ENCODE results near the gene PDE4B. TPM values are rescaled to one million over a fixed set of nuclear protein-coding genes. Genes with fewer than 3 reads are reported as not detected.
"Not testable (repeated sequence)": the region's sequence is repeated elsewhere in the genome, so short reads cannot be mapped to it uniquely, and the experiment has no call there.

PDE4B gene
- total RNA-seq, 2 experiments from 2014 or later, result 42.2 to 71.2 TPM

- CTCF ChIA-PET, result no interaction called here
- no peak for ATAC-seq
- Mint-ChIP-seq H3K27ac (no peak overlapping the region), H3K9me3 (ENCODE audit: low read depth) (peaks cover 3% of the 10 kb centered on the region), H3K36me3 (peaks cover 9% of the 10 kb centered on the region), H3K4me3 (no peak overlapping the region), H3K27me3 (peaks cover 23% of the 10 kb centered on the region), H3K4me1 (peaks cover 7% of the 10 kb centered on the region)
- DNase-seq, result no peak
Measured at GRCh38 chr1:65872301-65872700, 79.6 kb downstream of the PDE4B start.

- H3K4me3 Mint-ChIP-seq; H3K9me3 Mint-ChIP-seq (ENCODE audit: low read depth); DNase-seq; H3K36me3 Mint-ChIP-seq; H3K27ac Mint-ChIP-seq; CTCF ChIA-PET; H3K4me1 Mint-ChIP-seq; ATAC-seq: not testable (repeated sequence)
- peaks cover 18% of the 10 kb centered on the region for H3K27me3 Mint-ChIP-seq
Measured at GRCh38 chr1:65878342-65878741, 85.6 kb downstream of the PDE4B start.

- H3K4me1 Mint-ChIP-seq, result no peaks in the 10 kb centered on the region
- DNase-seq (no peak), ATAC-seq (no peak)
- H3K27ac Mint-ChIP-seq, result no peak overlapping the region
- no peaks in the 10 kb centered on the region for H3K9me3 Mint-ChIP-seq (ENCODE audit: low read depth)
- CTCF ChIA-PET, result no interaction called here
- no peak overlapping the region for H3K4me3 Mint-ChIP-seq
- peaks cover 20% of the 10 kb centered on the region for H3K27me3 Mint-ChIP-seq
- no peaks in the 10 kb centered on the region for H3K36me3 Mint-ChIP-seq
Measured at GRCh38 chr1:65880611-65881010, 87.9 kb downstream of the PDE4B start.

GRCh38 chr1:65881067-65881594 lies 88.4 kb downstream of the PDE4B start:
- Mint-ChIP-seq H3K9me3 (ENCODE audit: low read depth) (no peaks in the 10 kb centered on the region), H3K27me3 (peaks cover 20% of the 10 kb centered on the region), H3K4me1 (no peaks in the 10 kb centered on the region)

GRCh38 chr1:65882076-65882475 lies 89.4 kb downstream of the PDE4B start:
- Mint-ChIP-seq H3K36me3 (no peaks in the 10 kb centered on the region), H3K9me3 (ENCODE audit: low read depth) (no peaks in the 10 kb centered on the region), H3K27ac (no peak overlapping the region), H3K4me3 (no peak overlapping the region), H3K27me3 (peaks cover 20% of the 10 kb centered on the region), H3K4me1 (no peaks in the 10 kb centered on the region)
- DNase-seq (no peak), ATAC-seq (no peak)
- CTCF ChIA-PET, result no interaction called here

More at GRCh38 chr1:65881067-65881594, 88.4 kb downstream of the PDE4B start:
- ATAC-seq (no peak), DNase-seq (no peak)
- H3K27ac Mint-ChIP-seq, result no peak overlapping the region
- H3K4me3 Mint-ChIP-seq, result no peak overlapping the region
- no peaks in the 10 kb centered on the region for H3K36me3 Mint-ChIP-seq
- CTCF ChIA-PET, result no interaction called here

GRCh38 chr1:65889441-65889840 lies 96.7 kb downstream of the PDE4B start:
- ATAC-seq (no peak), DNase-seq (no peak)
- no peaks in the 10 kb centered on the region for H3K36me3 Mint-ChIP-seq
- H3K9me3 Mint-ChIP-seq (ENCODE audit: low read depth), result no peaks in the 10 kb centered on the region
- no peak overlapping the region for H3K4me3 Mint-ChIP-seq
- CTCF ChIA-PET, result no interaction called here
- peaks cover 46% of the 10 kb centered on the region for H3K27me3 Mint-ChIP-seq
- H3K27ac Mint-ChIP-seq, result no peak overlapping the region
- no peaks in the 10 kb centered on the region for H3K4me1 Mint-ChIP-seq

- CTCF ChIA-PET, result no interaction called here
- H3K4me1 Mint-ChIP-seq, result no peaks in the 10 kb centered on the region
- H3K27me3 Mint-ChIP-seq, result peaks cover 51% of the 10 kb centered on the region
- DNase-seq (no peak), ATAC-seq (no peak)
- no peaks in the 10 kb centered on the region for H3K36me3 Mint-ChIP-seq
- no peaks in the 10 kb centered on the region for H3K9me3 Mint-ChIP-seq (ENCODE audit: low read depth)
- H3K27ac Mint-ChIP-seq, result no peak overlapping the region
- H3K4me3 Mint-ChIP-seq, result no peak overlapping the region
Measured at GRCh38 chr1:65890201-65890843, 97.6 kb downstream of the PDE4B start.

- DNase-seq (no peak), ATAC-seq (no peak)
- H3K4me1 Mint-ChIP-seq, result no peaks in the 10 kb centered on the region
- no peaks in the 10 kb centered on the region for H3K36me3 Mint-ChIP-seq
- CTCF ChIA-PET, result no interaction called here
- no peak overlapping the region for H3K27ac Mint-ChIP-seq
- no peaks in the 10 kb centered on the region for H3K9me3 Mint-ChIP-seq (ENCODE audit: low read depth)
- H3K4me3 Mint-ChIP-seq, result no peak overlapping the region
- H3K27me3 Mint-ChIP-seq, result peaks cover 52% of the 10 kb centered on the region
Measured at GRCh38 chr1:65894738-65895605, 102.3 kb downstream of the PDE4B start.

- no peaks in the 10 kb centered on the region for H3K4me1 Mint-ChIP-seq
- H3K27ac Mint-ChIP-seq, result no peak overlapping the region
- CTCF ChIA-PET, result no interaction called here
- H3K4me3 Mint-ChIP-seq, result no peak overlapping the region
- H3K36me3 Mint-ChIP-seq, result no peaks in the 10 kb centered on the region
- H3K27me3 Mint-ChIP-seq, result peaks cover 54% of the 10 kb centered on the region
- DNase-seq (no peak), ATAC-seq (no peak)
- no peaks in the 10 kb centered on the region for H3K9me3 Mint-ChIP-seq (ENCODE audit: low read depth)
Measured at GRCh38 chr1:65896721-65897120, 104.0 kb downstream of the PDE4B start.

- Mint-ChIP-seq H3K36me3 (no peaks in the 10 kb centered on the region), H3K27me3 (peaks cover 57% of the 10 kb centered on the region), H3K4me3 (no peak overlapping the region), H3K27ac (no peak overlapping the region), H3K4me1 (no peaks in the 10 kb centered on the region), H3K9me3 (ENCODE audit: low read depth) (no peaks in the 10 kb centered on the region)
- ATAC-seq (no peak), DNase-seq (no peak)
- CTCF ChIA-PET, result no interaction called here
Measured at GRCh38 chr1:65897485-65897884, 104.8 kb downstream of the PDE4B start.

GRCh38 chr1:65904681-65905083 lies 112.0 kb downstream of the PDE4B start:
- no peak overlapping the region for H3K4me3 Mint-ChIP-seq
- no peaks in the 10 kb centered on the region for H3K4me1 Mint-ChIP-seq
- CTCF ChIA-PET, result interaction anchor here (1.3 kb wide), 1 partner anchor 338 kb away, joined by 3 read pairs; no protein-coding TSS in a partner anchor
- DNase-seq, result no peak
- peaks cover 60% of the 10 kb centered on the region for H3K27me3 Mint-ChIP-seq
- no peak for ATAC-seq
- H3K36me3 Mint-ChIP-seq, result no peaks in the 10 kb centered on the region
- H3K27ac Mint-ChIP-seq, result no peak overlapping the region
- no peaks in the 10 kb centered on the region for H3K9me3 Mint-ChIP-seq (ENCODE audit: low read depth)

GRCh38 chr1:65910432-65910831 lies 117.7 kb downstream of the PDE4B start:
- Mint-ChIP-seq H3K9me3 (ENCODE audit: low read depth) (no peaks in the 10 kb centered on the region), H3K27ac (no peak overlapping the region), H3K36me3 (no peaks in the 10 kb centered on the region), H3K4me1 (peaks cover 3% of the 10 kb centered on the region), H3K27me3 (peaks cover 60% of the 10 kb centered on the region), H3K4me3 (no peak overlapping the region)
- no peak for ATAC-seq
- DNase-seq, result no peak
- CTCF ChIA-PET, result no interaction called here

- Mint-ChIP-seq H3K27ac (no peak overlapping the region), H3K27me3 (peaks cover 53% of the 10 kb centered on the region), H3K36me3 (no peaks in the 10 kb centered on the region), H3K9me3 (ENCODE audit: low read depth) (no peaks in the 10 kb centered on the region), H3K4me3 (no peak overlapping the region), H3K4me1 (peaks cover 3% of the 10 kb centered on the region)
- CTCF ChIA-PET, result no interaction called here
- DNase-seq (no peak), ATAC-seq (no peak)
Measured at GRCh38 chr1:65911679-65912078, 119.0 kb downstream of the PDE4B start.

- Mint-ChIP-seq H3K9me3 (ENCODE audit: low read depth) (no peaks in the 10 kb centered on the region), H3K27me3 (peaks cover 17% of the 10 kb centered on the region), H3K4me3 (no peak overlapping the region), H3K36me3 (no peaks in the 10 kb centered on the region), H3K27ac (no peak overlapping the region), H3K4me1 (peaks cover 1% of the 10 kb centered on the region)
- CTCF ChIA-PET, result no interaction called here
- DNase-seq, result no peak
- no peak for ATAC-seq
Measured at GRCh38 chr1:65918564-65918963, 125.9 kb downstream of the PDE4B start.
